GM23338 (cell line): Measurements from ENCODE around the gene KLF9. TPM values are rescaled to one million over a fixed set of nuclear protein-coding genes. Genes with fewer than 3 reads are reported as not detected.

ENCODE experiments used
- ATAC-seq: fragments of 200-7000 bp; cut with Tn5 transposase; 3 replicates; pipeline ENCODE4 v1.9.1; 2020
- DNase-seq: peaks from one replicate; pipeline ENCODE4 v3.0.0-alpha.2; 2015; ENCODE audit warnings: low spot score
- H2AFZ ChIP-seq: fragments of 200-600 bp; sonication (generic); 2 replicates; pipeline ENCODE4 v1.8.0; 2016; ENCODE audit warnings: antibody characterized with exemption, mild to moderate bottlenecking, moderate library complexity
- H3F3A ChIP-seq: fragments of 200-600 bp; sonication (generic); replicated peaks from 2 replicates; pipeline ENCODE4 v1.8.0; 2017; ENCODE audit warnings: antibody characterized with exemption, mixed run types, low read depth
- H3K27ac ChIP-seq: fragments of 200-600 bp; sonication (generic); 2 replicates; pipeline ENCODE4 v1.6.1; 2016; ENCODE audit warnings: low read depth
- H3K27me3 ChIP-seq: fragments of 200-600 bp; sonication (generic); 2 replicates; pipeline ENCODE4 v1.8.0; 2016; ENCODE audit warnings: mild to moderate bottlenecking, mixed run types, moderate library complexity; ENCODE audit not compliant: insufficient read depth
- H3K36me3 ChIP-seq: fragments of 200-600 bp; sonication (generic); 2 replicates; pipeline ENCODE4 v1.8.0; 2016; ENCODE audit warnings: mild to moderate bottlenecking; ENCODE audit not compliant: insufficient read depth
- H3K4me1 ChIP-seq: fragments of 200-600 bp; sonication (generic); 2 replicates; pipeline ENCODE4 v1.8.0; 2016; ENCODE audit warnings: mild to moderate bottlenecking, moderate library complexity; ENCODE audit not compliant: insufficient read depth
- H3K4me2 ChIP-seq: fragments of 200-600 bp; sonication (generic); 2 replicates; pipeline ENCODE4 v1.7.1; 2017; ENCODE audit warnings: mixed run types
- H3K4me3 ChIP-seq: fragments of 200-600 bp; sonication (generic); 2 replicates; pipeline ENCODE4 v1.6.1; 2016; ENCODE audit warnings: mixed run types
- H3K79me2 ChIP-seq: fragments of 200-600 bp; sonication (generic); replicated peaks from 2 replicates; pipeline ENCODE4 v1.8.0; 2017; ENCODE audit warnings: mild to moderate bottlenecking; ENCODE audit not compliant: insufficient read depth
- H3K9me2 ChIP-seq: fragments of 200-600 bp; sonication (generic); 2 replicates; pipeline ENCODE4 v1.8.0; 2017; ENCODE audit not compliant: insufficient read depth
- H4K20me1 ChIP-seq: fragments of 200-600 bp; sonication (generic); replicated peaks from 2 replicates; pipeline ENCODE4 v1.8.0; 2017; ENCODE audit warnings: mild to moderate bottlenecking; ENCODE audit not compliant: insufficient read depth
- H3K27ac Mint-ChIP-seq: 2 replicates; pipeline ENCODE4 v1.8.0; 2020; ENCODE audit warnings: inconsistent platforms, mild to moderate bottlenecking, moderate library complexity, mixed read lengths
- H3K27me3 Mint-ChIP-seq: 3 replicates; pipeline ENCODE4 v1.8.0; 2022; ENCODE audit warnings: low read depth, mild to moderate bottlenecking, moderate library complexity, mixed read lengths, inconsistent platforms; ENCODE audit not compliant: insufficient read depth, poor library complexity
- H3K36me3 Mint-ChIP-seq: 3 replicates; pipeline ENCODE4 v1.8.0; 2021; ENCODE audit warnings: low read depth, mild to moderate bottlenecking, inconsistent platforms, moderate library complexity, mixed read lengths
- H3K4me1 Mint-ChIP-seq: 3 replicates; pipeline ENCODE4 v1.8.0; 2020; ENCODE audit warnings: mild to moderate bottlenecking, inconsistent platforms, mixed read lengths
- H3K4me3 Mint-ChIP-seq: 3 replicates; pipeline ENCODE4 v1.8.0; 2021; ENCODE audit warnings: moderate library complexity, mild to moderate bottlenecking, inconsistent platforms, mixed read lengths
- H3K9me3 Mint-ChIP-seq: 3 replicates; pipeline ENCODE4 v1.8.0; 2020; ENCODE audit warnings: moderate library complexity, mild to moderate bottlenecking, inconsistent platforms, mixed read lengths
- CREB1 ChIP-seq: fragments of 250-450 bp; sonication (Bioruptor Pico); IDR thresholded peaks from 2 replicates; pipeline ENCODE4 v1.5.0; 2020; ENCODE audit warnings: low read depth, mild to moderate bottlenecking, moderate library complexity
- CTCF ChIP-seq, 2 experiments: fragments of 200-600 bp in 1 of 2; sonication (generic) in 1 of 2; conservative IDR thresholded peaks; 2 replicates each; pipeline versions ENCODE4 v1.5.1 to v1.6.1; 2016 to 2017; ENCODE audit warnings: antibody characterized with exemption in 2 of 2, low read depth in 2 of 2, mild to moderate bottlenecking in 2 of 2, moderate library complexity in 1 of 2
- ETS1 ChIP-seq: IDR thresholded peaks from 2 replicates; pipeline ENCODE4 v1.6.1; 2016; ENCODE audit warnings: antibody characterized with exemption
- EZH2 ChIP-seq: fragments of 200-600 bp; sonication (generic); IDR thresholded peaks from one replicate; pipeline ENCODE4 v1.8.0; 2017; ENCODE audit warnings: antibody characterized with exemption, mild to moderate bottlenecking, low read depth; ENCODE audit not compliant: unreplicated experiment
- POLR2AphosphoS5 ChIP-seq: IDR thresholded peaks from 2 replicates; pipeline ENCODE4 v1.6.1; 2016; ENCODE audit warnings: antibody characterized with exemption, low read depth
- REST ChIP-seq: IDR thresholded peaks from one replicate; pipeline ENCODE4 v1.6.1; 2018; ENCODE audit warnings: antibody characterized with exemption; ENCODE audit not compliant: unreplicated experiment
- STAT1 ChIP-seq: IDR thresholded peaks from one replicate; pipeline ENCODE4 v1.6.1; 2016; ENCODE audit warnings: antibody characterized with exemption; ENCODE audit not compliant: unreplicated experiment
- ZNF114 ChIP-seq: fragments of 250-450 bp; sonication (Bioruptor Pico); IDR thresholded peaks from 2 replicates; pipeline ENCODE4 v1.5.0; 2020; ENCODE audit warnings: mild to moderate bottlenecking, moderate library complexity
- ZNF462 ChIP-seq: fragments of 250-450 bp; sonication (Bioruptor Pico); IDR thresholded peaks from 2 replicates; pipeline ENCODE4 v1.5.0; 2020; ENCODE audit warnings: mild to moderate bottlenecking, moderate library complexity
- polyA plus RNA-seq: library from polyadenylated mRNA; unstranded; fragments of >200 nt; fragmentation: Nextera tagmentation; extraction: Ambion mirVana; gene quantifications from 2 replicates; pipeline ENCODE4 v1.2.1, GENCODE V29; 2016
- total RNA-seq: library from RNA; depleted of rRNA; stranded (reverse); fragments of >200 nt; shearing (Covaris generic); gene quantifications from 2 replicates; pipeline ENCODE4 v1.2.3, GENCODE V29; 2014

The KLF9 gene
- total and polyA plus RNA-seq, 2 experiments from 2014 or later = 0.58 to 1.5 TPM

- TF ChIP-seq CREB1 (CRISPR knock-in tag) (no peak), ZNF462 (CRISPR knock-in tag) (no peak), EZH2 (no peak), ZNF114 (CRISPR knock-in tag) (no peak), STAT1 (no peak), CTCF (conservative IDR thresholded peaks at IDR 0.05; ENCODE audit: low read depth in 2 of 2) (no peak), ETS1 (no peak), REST (no peak), POLR2AphosphoS5 (no peak)
- H3K27ac ChIP-seq = no peak overlapping the region
- Mint-ChIP-seq H3K4me3 (no peak overlapping the region), H3K36me3 (peaks cover 3% of the 10 kb centered on the region; the same call in 1 of the 3 replicates), H3K4me1 (no peaks in the 10 kb centered on the region), H3K9me3 (no peaks in the 10 kb centered on the region), H3K27ac (no peak overlapping the region), H3K27me3 (no peaks in the 10 kb centered on the region)
- no peaks in the 10 kb centered on the region for H3K36me3 ChIP-seq
- no peaks in the 10 kb centered on the region for H4K20me1 ChIP-seq
- H3K9me2 ChIP-seq = no peaks in the 10 kb centered on the region
- H3K27me3 ChIP-seq = no peaks in the 10 kb centered on the region
- ATAC-seq = no peak
- no peaks in the 10 kb centered on the region for H3F3A ChIP-seq
- H2AFZ ChIP-seq = no peak overlapping the region
- no peak overlapping the region for H3K4me3 ChIP-seq
- H3K79me2 ChIP-seq = no peaks in the 10 kb centered on the region
- DNase-seq = no peak
- H3K4me1 ChIP-seq = no peaks in the 10 kb centered on the region
- no peak overlapping the region for H3K4me2 ChIP-seq
Observed at GRCh38 chr9:70363760-70364159, 50.7 kb downstream of the KLF9 start.
